OCI-LY3 (cell line): Measurements from ENCODE around the gene SCN4A.

ENCODE experiments used
- EZH2phosphoT487 ChIP-seq: fragments of 200-600 bp; shearing (Covaris generic); IDR thresholded peaks from 2 replicates; pipeline ENCODE4 v1.6.1; 2018; ENCODE audit warnings: antibody characterized with exemption, mixed run types, low read depth
- TF ChIP-seq, protein P1 (sequence below): fragments of 200-600, 300-600 bp; sonication (generic); IDR thresholded peaks from 2 replicates; pipeline ENCODE4 v1.5.1; 2014; ENCODE audit warnings: antibody characterized with exemption, low read length, low read depth

DNA sequence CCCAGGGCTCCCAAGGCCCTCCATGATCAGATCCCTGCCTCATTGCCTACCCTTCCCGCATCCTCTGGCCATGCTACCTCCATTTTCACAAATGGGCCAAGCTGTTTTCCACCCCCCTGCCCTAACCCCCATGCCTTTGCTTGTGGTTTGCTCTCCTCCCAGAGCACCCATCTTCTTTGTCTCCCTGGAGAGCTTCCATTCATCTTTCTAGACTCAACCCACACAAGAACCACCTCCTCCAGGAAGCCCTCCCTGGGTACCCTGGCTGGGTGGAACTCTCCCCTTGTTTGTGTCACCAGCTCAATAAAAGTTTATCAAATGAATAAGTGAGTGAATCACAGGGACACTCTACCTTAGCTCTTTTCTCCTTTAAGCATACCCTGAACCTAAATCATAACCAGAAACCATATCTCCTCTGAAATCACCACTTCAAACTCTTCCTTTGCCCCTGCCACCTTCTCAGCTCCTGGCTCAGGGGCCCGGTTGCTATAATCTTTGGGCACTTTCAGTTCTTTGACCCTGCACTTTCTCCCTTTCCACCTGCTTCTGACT lies 2.9 kb upstream of the SCN4A start:
- TF ChIP-seq, protein P1, sequence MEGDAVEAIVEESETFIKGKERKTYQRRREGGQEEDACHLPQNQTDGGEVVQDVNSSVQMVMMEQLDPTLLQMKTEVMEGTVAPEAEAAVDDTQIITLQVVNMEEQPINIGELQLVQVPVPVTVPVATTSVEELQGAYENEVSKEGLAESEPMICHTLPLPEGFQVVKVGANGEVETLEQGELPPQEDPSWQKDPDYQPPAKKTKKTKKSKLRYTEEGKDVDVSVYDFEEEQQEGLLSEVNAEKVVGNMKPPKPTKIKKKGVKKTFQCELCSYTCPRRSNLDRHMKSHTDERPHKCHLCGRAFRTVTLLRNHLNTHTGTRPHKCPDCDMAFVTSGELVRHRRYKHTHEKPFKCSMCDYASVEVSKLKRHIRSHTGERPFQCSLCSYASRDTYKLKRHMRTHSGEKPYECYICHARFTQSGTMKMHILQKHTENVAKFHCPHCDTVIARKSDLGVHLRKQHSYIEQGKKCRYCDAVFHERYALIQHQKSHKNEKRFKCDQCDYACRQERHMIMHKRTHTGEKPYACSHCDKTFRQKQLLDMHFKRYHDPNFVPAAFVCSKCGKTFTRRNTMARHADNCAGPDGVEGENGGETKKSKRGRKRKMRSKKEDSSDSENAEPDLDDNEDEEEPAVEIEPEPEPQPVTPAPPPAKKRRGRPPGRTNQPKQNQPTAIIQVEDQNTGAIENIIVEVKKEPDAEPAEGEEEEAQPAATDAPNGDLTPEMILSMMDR = no peak
- no peak for TF ChIP-seq EZH2phosphoT487
